GM23338 (cell line): ENCODE data around the gene NUTM2D.
"Not testable (repeated sequence)": the region's sequence is repeated elsewhere in the genome, so short reads cannot be mapped to it uniquely, and the experiment has no call there.

Source experiments
- CREB1 ChIP-seq: fragments of 250-450 bp; sonication (Bioruptor Pico); IDR thresholded peaks from 2 replicates; pipeline ENCODE4 v1.5.0; 2020; ENCODE audit warnings: low read depth, mild to moderate bottlenecking, moderate library complexity
- EZH2 ChIP-seq: fragments of 200-600 bp; sonication (generic); IDR thresholded peaks from one replicate; pipeline ENCODE4 v1.8.0; 2017; ENCODE audit warnings: antibody characterized with exemption, mild to moderate bottlenecking, low read depth; ENCODE audit not compliant: unreplicated experiment
- EZH2phosphoT487 ChIP-seq: fragments of 200-600 bp; sonication (generic); IDR thresholded peaks from one replicate; pipeline ENCODE4 v1.8.1; 2018; ENCODE audit warnings: antibody characterized with exemption; ENCODE audit not compliant: unreplicated experiment
- JUNB ChIP-seq: IDR thresholded peaks from one replicate; pipeline ENCODE4 v1.6.1; 2016; ENCODE audit warnings: antibody characterized with exemption; ENCODE audit not compliant: unreplicated experiment
- NANOG ChIP-seq: IDR thresholded peaks from 2 replicates; pipeline ENCODE4 v1.6.1; 2016; ENCODE audit warnings: antibody characterized with exemption, borderline replicate concordance
- POLR2AphosphoS5 ChIP-seq: IDR thresholded peaks from 2 replicates; pipeline ENCODE4 v1.6.1; 2016; ENCODE audit warnings: antibody characterized with exemption, low read depth
- STAT1 ChIP-seq: IDR thresholded peaks from one replicate; pipeline ENCODE4 v1.6.1; 2016; ENCODE audit warnings: antibody characterized with exemption; ENCODE audit not compliant: unreplicated experiment
- ZNF114 ChIP-seq: fragments of 250-450 bp; sonication (Bioruptor Pico); IDR thresholded peaks from 2 replicates; pipeline ENCODE4 v1.5.0; 2020; ENCODE audit warnings: mild to moderate bottlenecking, moderate library complexity
- TF ChIP-seq, protein P1 (sequence below), 2 experiments: fragments of 200-600 bp in 1 of 2; sonication (generic) in 1 of 2; conservative IDR thresholded peaks; 2 replicates each; pipeline versions ENCODE4 v1.5.1 to v1.6.1; 2016 to 2017; ENCODE audit warnings: antibody characterized with exemption in 2 of 2, low read depth in 2 of 2, mild to moderate bottlenecking in 2 of 2, moderate library complexity in 1 of 2
- TF ChIP-seq, protein P2 (sequence below): IDR thresholded peaks from one replicate; pipeline ENCODE4 v1.6.1; 2018; ENCODE audit warnings: antibody characterized with exemption; ENCODE audit not compliant: unreplicated experiment

DNA sequence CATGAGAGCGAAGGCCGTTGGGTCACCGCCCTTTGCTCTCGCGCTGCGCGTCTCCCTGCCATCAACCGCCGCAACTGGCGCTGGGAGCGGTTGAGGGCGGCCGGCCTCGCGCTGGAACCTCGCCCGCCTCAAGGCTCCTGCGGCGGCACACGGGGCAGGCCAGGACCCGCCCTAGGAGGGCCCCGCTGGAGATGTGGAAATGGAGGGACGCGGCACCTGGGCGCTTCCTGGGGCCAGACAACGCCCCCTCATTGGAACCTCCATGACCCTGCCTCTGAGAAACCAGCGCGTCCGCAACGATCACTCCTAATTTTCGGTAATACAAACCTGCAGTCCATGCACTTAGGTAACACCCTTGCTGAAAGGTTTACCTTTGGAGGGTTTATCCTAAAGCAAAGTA, 2.4 kb upstream of the NUTM2D start:
- not testable (repeated sequence) for TF ChIP-seq POLR2AphosphoS5; STAT1; EZH2; NANOG; ZNF114; EZH2phosphoT487; JUNB; CREB1 (CRISPR knock-in tag)
- TF ChIP-seq, protein P1, sequence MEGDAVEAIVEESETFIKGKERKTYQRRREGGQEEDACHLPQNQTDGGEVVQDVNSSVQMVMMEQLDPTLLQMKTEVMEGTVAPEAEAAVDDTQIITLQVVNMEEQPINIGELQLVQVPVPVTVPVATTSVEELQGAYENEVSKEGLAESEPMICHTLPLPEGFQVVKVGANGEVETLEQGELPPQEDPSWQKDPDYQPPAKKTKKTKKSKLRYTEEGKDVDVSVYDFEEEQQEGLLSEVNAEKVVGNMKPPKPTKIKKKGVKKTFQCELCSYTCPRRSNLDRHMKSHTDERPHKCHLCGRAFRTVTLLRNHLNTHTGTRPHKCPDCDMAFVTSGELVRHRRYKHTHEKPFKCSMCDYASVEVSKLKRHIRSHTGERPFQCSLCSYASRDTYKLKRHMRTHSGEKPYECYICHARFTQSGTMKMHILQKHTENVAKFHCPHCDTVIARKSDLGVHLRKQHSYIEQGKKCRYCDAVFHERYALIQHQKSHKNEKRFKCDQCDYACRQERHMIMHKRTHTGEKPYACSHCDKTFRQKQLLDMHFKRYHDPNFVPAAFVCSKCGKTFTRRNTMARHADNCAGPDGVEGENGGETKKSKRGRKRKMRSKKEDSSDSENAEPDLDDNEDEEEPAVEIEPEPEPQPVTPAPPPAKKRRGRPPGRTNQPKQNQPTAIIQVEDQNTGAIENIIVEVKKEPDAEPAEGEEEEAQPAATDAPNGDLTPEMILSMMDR (conservative IDR thresholded peaks at IDR 0.05; ENCODE audit: low read depth in 2 of 2), result not testable (repeated sequence)
- TF ChIP-seq, protein P2, sequence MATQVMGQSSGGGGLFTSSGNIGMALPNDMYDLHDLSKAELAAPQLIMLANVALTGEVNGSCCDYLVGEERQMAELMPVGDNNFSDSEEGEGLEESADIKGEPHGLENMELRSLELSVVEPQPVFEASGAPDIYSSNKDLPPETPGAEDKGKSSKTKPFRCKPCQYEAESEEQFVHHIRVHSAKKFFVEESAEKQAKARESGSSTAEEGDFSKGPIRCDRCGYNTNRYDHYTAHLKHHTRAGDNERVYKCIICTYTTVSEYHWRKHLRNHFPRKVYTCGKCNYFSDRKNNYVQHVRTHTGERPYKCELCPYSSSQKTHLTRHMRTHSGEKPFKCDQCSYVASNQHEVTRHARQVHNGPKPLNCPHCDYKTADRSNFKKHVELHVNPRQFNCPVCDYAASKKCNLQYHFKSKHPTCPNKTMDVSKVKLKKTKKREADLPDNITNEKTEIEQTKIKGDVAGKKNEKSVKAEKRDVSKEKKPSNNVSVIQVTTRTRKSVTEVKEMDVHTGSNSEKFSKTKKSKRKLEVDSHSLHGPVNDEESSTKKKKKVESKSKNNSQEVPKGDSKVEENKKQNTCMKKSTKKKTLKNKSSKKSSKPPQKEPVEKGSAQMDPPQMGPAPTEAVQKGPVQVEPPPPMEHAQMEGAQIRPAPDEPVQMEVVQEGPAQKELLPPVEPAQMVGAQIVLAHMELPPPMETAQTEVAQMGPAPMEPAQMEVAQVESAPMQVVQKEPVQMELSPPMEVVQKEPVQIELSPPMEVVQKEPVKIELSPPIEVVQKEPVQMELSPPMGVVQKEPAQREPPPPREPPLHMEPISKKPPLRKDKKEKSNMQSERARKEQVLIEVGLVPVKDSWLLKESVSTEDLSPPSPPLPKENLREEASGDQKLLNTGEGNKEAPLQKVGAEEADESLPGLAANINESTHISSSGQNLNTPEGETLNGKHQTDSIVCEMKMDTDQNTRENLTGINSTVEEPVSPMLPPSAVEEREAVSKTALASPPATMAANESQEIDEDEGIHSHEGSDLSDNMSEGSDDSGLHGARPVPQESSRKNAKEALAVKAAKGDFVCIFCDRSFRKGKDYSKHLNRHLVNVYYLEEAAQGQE, result not testable (repeated sequence)
